Measurements from ENCODE around the gene MINAR1.

DNA sequence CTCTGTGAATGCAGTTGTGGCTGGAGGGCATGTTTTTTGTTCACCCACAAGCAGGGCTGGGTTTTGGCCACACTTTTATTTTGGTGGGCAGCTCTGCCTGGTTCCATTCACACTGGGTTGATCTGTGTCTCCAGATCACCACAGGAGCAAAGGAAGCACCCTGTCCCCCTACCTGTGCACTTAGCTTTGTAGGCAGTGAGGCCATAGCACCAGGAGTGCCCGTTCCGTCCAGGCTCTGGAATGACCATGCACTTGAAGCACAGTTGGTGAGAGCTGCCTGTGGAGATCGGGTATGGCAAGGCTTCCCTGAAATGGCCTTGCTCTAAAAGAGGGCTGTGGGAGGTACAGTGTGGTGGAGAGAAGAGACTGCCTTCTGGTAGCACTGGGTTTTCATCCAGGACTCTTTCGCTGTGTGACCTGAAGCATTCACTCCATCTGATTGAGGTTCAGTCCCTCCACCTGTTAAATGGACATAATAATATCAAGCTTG is 31.7 kb downstream of the MINAR1 start:
- TF ChIP-seq, protein P1, sequence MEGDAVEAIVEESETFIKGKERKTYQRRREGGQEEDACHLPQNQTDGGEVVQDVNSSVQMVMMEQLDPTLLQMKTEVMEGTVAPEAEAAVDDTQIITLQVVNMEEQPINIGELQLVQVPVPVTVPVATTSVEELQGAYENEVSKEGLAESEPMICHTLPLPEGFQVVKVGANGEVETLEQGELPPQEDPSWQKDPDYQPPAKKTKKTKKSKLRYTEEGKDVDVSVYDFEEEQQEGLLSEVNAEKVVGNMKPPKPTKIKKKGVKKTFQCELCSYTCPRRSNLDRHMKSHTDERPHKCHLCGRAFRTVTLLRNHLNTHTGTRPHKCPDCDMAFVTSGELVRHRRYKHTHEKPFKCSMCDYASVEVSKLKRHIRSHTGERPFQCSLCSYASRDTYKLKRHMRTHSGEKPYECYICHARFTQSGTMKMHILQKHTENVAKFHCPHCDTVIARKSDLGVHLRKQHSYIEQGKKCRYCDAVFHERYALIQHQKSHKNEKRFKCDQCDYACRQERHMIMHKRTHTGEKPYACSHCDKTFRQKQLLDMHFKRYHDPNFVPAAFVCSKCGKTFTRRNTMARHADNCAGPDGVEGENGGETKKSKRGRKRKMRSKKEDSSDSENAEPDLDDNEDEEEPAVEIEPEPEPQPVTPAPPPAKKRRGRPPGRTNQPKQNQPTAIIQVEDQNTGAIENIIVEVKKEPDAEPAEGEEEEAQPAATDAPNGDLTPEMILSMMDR (IDR thresholded peaks at IDR 0.05), result no peak
- TF ChIP-seq POLR2A (IDR thresholded peaks at IDR 0.05), result no peak

Data from esophagus squamous epithelium (tissue), 4 donors.